NCI-H2196 (cell line): Measurements from ENCODE around the gene KAT2B.

Experiments used
- DNase-seq: peaks from one replicate; lab custom pipeline; 2025; ENCODE audit not compliant: unreplicated experiment; lab: John Stamatoyannopoulos, UW

The KAT2B gene

GRCh38 chr3:20141851-20142250 is 101.6 kb downstream of the KAT2B start:
- no peak for DNase-seq

GRCh38 chr3:20142517-20142916 is 102.3 kb downstream of the KAT2B start:
- no peak for DNase-seq

- no peak for DNase-seq
Observed at GRCh38 chr3:20143519-20143918, 103.3 kb downstream of the KAT2B start.

GRCh38 chr3:20145874-20146273 is 105.6 kb downstream of the KAT2B start:
- no peak for DNase-seq

- no peak for DNase-seq
Observed at GRCh38 chr3:20146301-20146700, 106.1 kb downstream of the KAT2B start.

GRCh38 chr3:20147361-20147760 is 107.1 kb downstream of the KAT2B start:
- DNase-seq, result no peak

- no peak for DNase-seq
Observed at GRCh38 chr3:20148466-20148865, 108.2 kb downstream of the KAT2B start.

- DNase-seq, result no peak
Observed at GRCh38 chr3:20154078-20154477, 113.8 kb downstream of the KAT2B start.

- DNase-seq, result no peak
Observed at GRCh38 chr3:20154928-20155327, 114.7 kb downstream of the KAT2B start.

- no peak for DNase-seq
Observed at GRCh38 chr3:20160230-20160629, 120.0 kb downstream of the KAT2B start.

- no peak for DNase-seq
Observed at GRCh38 chr3:20161714-20162113, 121.5 kb downstream of the KAT2B start.

GRCh38 chr3:20173844-20174410 is 133.7 kb downstream of the KAT2B start:
- DNase-seq, result no peak

- DNase-seq, result no peak
Observed at GRCh38 chr3:20181276-20181675, 141.0 kb downstream of the KAT2B start.

GRCh38 chr3:20182206-20182605 is 142.0 kb downstream of the KAT2B start:
- no peak for DNase-seq

GRCh38 chr3:20185331-20185678 is 145.1 kb downstream of the KAT2B start:
- DNase-seq, result no peak

- peak; percentile 86 for DNase-seq
Observed at GRCh38 chr3:20185679-20186599, 145.7 kb downstream of the KAT2B start, which contains the start of gene SGO1. TSS of gene SGO1 (minus strand) at chr3:20186206. CDS start at chr3:20184027, 2,179 bp downstream.

GRCh38 chr3:20186600-20187004 is 146.4 kb downstream of the KAT2B start:
- DNase-seq, result no peak

- DNase-seq, result no peak
Observed at GRCh38 chr3:20190991-20191390, 150.7 kb downstream of the KAT2B start.

- DNase-seq, result no peak
Observed at GRCh38 chr3:20194793-20195460, 154.7 kb downstream of the KAT2B start.

GRCh38 chr3:20197775-20198174 is 157.5 kb downstream of the KAT2B start:
- DNase-seq, result no peak

GRCh38 chr3:20201143-20201542 is 160.9 kb downstream of the KAT2B start:
- DNase-seq, result no peak
